ENCODE measurements around the gene IL1RAPL1.

The IL1RAPL1 gene

DNA sequence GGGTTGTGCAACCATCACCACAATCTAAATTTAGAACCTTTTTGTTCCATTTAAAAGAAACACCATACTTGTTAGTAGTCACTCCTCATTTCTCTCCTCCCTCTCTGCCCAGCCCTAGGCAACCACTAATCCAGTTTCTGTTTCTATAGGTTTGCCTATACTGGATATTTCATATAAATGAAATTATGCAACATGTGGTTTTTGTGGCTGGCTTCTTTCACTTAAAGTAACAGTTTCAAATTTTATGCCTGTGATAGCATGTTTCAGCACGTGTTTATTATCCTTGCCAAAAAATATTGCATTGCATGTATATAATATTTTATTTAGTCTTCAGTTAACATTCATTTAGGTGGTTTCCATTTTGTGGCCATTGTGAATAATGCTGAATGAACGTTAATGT, 437.6 kb downstream of the IL1RAPL1 start:
- H3K36me3 ChIP-seq: no peaks in the 10 kb centered on the region
- no peak overlapping the region for H3K4me3 ChIP-seq (ENCODE audit: low read depth, low read length)
- no peaks in the 10 kb centered on the region for H3K4me1 ChIP-seq
- H3K27me3 ChIP-seq: no peaks in the 10 kb centered on the region
- no peak for DNase-seq
- H3K9me3 ChIP-seq: no peaks in the 10 kb centered on the region
- TF ChIP-seq, protein P1, sequence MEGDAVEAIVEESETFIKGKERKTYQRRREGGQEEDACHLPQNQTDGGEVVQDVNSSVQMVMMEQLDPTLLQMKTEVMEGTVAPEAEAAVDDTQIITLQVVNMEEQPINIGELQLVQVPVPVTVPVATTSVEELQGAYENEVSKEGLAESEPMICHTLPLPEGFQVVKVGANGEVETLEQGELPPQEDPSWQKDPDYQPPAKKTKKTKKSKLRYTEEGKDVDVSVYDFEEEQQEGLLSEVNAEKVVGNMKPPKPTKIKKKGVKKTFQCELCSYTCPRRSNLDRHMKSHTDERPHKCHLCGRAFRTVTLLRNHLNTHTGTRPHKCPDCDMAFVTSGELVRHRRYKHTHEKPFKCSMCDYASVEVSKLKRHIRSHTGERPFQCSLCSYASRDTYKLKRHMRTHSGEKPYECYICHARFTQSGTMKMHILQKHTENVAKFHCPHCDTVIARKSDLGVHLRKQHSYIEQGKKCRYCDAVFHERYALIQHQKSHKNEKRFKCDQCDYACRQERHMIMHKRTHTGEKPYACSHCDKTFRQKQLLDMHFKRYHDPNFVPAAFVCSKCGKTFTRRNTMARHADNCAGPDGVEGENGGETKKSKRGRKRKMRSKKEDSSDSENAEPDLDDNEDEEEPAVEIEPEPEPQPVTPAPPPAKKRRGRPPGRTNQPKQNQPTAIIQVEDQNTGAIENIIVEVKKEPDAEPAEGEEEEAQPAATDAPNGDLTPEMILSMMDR (IDR thresholded peaks at IDR 0.05; ENCODE audit: low read depth, low read length): no peak

DNA sequence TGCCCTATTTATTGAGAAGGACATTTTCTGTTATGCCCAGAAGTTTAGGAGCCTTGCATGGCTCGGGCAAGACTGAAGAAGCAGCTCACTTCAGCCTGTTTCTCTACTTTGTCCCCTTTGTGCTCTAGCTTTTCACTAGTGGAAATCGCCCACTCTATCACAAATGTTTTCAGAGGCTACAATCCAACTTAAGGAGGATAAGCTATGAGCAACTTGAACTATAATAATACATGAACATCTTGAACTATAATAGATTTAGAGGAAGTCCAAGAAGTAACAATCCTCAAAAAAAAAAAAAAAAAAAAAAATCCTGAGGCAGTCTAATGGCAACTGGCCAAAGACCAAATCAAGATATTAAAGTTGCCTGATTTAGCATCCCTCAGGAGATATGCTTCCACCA, 452.3 kb downstream of the IL1RAPL1 start:
- H3K4me1 ChIP-seq: no peaks in the 10 kb centered on the region
- H3K9me3 ChIP-seq: no peaks in the 10 kb centered on the region
- TF ChIP-seq, protein P1 (IDR thresholded peaks at IDR 0.05; ENCODE audit: low read depth, low read length): no peak
- DNase-seq: no peak
- no peaks in the 10 kb centered on the region for H3K27me3 ChIP-seq
- H3K36me3 ChIP-seq: no peaks in the 10 kb centered on the region
- H3K4me3 ChIP-seq (ENCODE audit: low read depth, low read length): no peak overlapping the region

DNA sequence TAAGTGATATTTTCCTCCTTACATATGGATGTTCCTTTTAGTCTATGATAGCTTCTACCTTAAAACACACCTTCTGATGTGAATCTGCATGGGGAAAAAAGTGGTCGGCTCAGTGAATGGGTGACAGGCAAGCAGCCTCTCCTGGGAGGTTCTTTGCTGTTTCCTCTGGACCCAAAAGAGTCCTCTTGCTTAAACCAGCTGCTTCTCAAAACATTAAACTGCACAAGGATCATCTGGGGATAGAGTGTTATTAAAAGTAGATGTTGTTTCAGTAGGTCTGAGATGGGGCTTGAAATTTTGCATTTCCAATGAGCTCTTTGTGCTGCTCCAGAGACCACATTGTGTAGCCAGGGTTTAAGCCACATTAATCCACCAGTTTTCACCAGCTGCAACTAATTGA, 452.9 kb downstream of the IL1RAPL1 start:
- DNase-seq: no peak
- Histone ChIP-seq H3K9me3 (no peaks in the 10 kb centered on the region), H3K27me3 (no peaks in the 10 kb centered on the region), H3K4me3 (ENCODE audit: low read depth, low read length) (no peak overlapping the region), H3K36me3 (no peaks in the 10 kb centered on the region), H3K4me1 (no peaks in the 10 kb centered on the region)
- TF ChIP-seq, protein P1 (IDR thresholded peaks at IDR 0.05; ENCODE audit: low read depth, low read length): no peak

DNA sequence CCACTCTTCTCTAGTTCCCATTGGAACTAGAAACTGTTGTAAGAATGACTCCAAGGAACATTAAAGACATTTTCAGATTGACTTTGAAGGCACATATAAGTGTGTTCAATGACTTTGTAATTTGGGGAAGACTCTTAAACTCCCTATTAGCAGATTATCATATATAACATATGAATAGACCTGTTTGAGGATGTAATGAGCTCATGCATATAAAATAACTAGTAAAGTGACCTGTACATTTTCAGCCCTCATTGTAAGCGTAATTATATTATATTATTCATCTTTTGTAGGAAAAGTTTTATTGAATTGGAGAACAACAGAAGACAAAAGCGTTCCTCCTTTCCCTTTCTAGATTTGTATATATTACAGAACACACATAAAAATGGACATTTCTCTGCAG, 455.1 kb downstream of the IL1RAPL1 start:
- no peak overlapping the region for H3K4me3 ChIP-seq (ENCODE audit: low read depth, low read length)
- H3K9me3 ChIP-seq: no peaks in the 10 kb centered on the region
- TF ChIP-seq, protein P1 (IDR thresholded peaks at IDR 0.05; ENCODE audit: low read depth, low read length): no peak
- no peaks in the 10 kb centered on the region for H3K27me3 ChIP-seq
- DNase-seq: no peak
- no peaks in the 10 kb centered on the region for H3K36me3 ChIP-seq
- no peaks in the 10 kb centered on the region for H3K4me1 ChIP-seq

DNA sequence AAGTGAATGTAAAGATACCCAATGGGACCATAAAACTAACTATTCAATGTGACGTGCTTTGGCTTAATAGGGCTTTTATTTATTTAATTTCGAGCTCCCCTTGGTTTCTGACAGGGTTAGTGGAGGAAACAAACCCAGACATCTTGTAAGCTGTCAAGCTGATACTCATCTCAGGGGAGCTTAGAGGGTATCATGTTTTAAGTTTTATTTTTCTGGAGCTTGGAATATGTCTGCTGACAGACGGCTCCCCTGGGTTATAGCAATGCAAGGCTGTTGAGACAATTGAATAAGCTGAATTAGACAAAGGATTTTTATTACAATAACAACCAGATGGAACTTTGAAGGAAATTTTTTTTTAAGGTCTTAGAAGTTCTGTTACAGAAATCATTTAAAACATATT, 456.5 kb downstream of the IL1RAPL1 start:
- TF ChIP-seq, protein P1 (IDR thresholded peaks at IDR 0.05; ENCODE audit: low read depth, low read length): no peak
- no peaks in the 10 kb centered on the region for H3K9me3 ChIP-seq
- no peaks in the 10 kb centered on the region for H3K27me3 ChIP-seq
- H3K4me3 ChIP-seq (ENCODE audit: low read depth, low read length): no peak overlapping the region
- DNase-seq: no peak
- no peaks in the 10 kb centered on the region for H3K4me1 ChIP-seq
- H3K36me3 ChIP-seq: no peaks in the 10 kb centered on the region

DNA sequence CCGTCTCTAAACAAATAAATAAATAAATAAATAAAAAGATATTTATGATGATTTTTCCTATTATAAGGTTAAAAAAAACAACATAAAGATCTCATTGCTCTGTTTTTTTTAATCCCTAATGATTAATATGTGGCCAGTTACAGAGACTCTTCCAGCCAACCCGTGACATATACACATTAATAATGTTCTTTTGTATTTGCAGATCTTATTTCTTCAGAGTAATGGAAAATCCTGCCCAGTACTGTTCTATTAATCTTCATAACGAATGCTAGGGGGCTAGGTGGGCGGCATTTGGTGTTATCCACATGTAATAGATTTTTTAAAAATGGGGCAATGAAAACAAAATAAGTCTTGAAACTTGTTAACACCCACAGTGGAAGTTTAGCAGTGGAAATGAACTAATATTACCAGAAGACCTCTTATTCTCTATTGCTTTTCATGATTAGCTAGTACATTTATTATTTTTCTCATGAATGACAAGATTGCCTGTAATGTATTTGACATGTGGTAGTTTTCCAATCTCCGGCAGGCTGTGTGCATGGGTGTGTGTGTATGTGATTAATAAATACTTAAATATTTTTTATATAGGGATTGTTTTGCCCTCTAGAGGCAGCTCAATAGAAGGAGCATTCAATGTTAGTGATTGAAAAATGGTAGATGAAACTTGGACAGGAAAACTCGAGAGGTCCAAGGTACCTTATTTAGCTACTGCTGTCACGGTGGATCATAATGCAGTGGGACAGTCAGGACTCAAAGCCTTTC, 457.4 kb downstream of the IL1RAPL1 start:
- Histone ChIP-seq H3K4me3 (ENCODE audit: low read depth, low read length) (no peak overlapping the region), H3K36me3 (no peaks in the 10 kb centered on the region), H3K4me1 (no peaks in the 10 kb centered on the region), H3K9me3 (no peaks in the 10 kb centered on the region), H3K27me3 (no peaks in the 10 kb centered on the region)
- TF ChIP-seq, protein P1 (IDR thresholded peaks at IDR 0.05; ENCODE audit: low read depth, low read length): no peak
- DNase-seq: no peak
